ENCODE results near the gene TUBG2. TPM values are rescaled to one million over a fixed set of nuclear protein-coding genes. Genes with fewer than 3 reads are reported as not detected.
A peak's percentile ranks its signal among the peaks of the same experiment; 100 is the strongest.
"Not testable (repeated sequence)": the region's sequence is repeated elsewhere in the genome, so short reads cannot be mapped to it uniquely, and the experiment has no call there.

The TUBG2 gene
- total RNA-seq, 1 donor from 2014 or later: 17.6 TPM

GRCh38 chr17:42653179-42654124 lies 5.6 kb upstream of the TUBG2 start:
- DNase-seq (ENCODE audit: low spot score): no peak

- no peak for DNase-seq (ENCODE audit: low spot score)
Measured at GRCh38 chr17:42655528-42655927, 3.6 kb upstream of the TUBG2 start.

GRCh38 chr17:42657824-42658588 lies 1.1 kb upstream of the TUBG2 start:
- DNase-seq (ENCODE audit: low spot score): no peak

GRCh38 chr17:42659932-42660274 lies 819 bp downstream of the TUBG2 start:
- DNase-seq (ENCODE audit: low spot score): not testable (repeated sequence)

DNA sequence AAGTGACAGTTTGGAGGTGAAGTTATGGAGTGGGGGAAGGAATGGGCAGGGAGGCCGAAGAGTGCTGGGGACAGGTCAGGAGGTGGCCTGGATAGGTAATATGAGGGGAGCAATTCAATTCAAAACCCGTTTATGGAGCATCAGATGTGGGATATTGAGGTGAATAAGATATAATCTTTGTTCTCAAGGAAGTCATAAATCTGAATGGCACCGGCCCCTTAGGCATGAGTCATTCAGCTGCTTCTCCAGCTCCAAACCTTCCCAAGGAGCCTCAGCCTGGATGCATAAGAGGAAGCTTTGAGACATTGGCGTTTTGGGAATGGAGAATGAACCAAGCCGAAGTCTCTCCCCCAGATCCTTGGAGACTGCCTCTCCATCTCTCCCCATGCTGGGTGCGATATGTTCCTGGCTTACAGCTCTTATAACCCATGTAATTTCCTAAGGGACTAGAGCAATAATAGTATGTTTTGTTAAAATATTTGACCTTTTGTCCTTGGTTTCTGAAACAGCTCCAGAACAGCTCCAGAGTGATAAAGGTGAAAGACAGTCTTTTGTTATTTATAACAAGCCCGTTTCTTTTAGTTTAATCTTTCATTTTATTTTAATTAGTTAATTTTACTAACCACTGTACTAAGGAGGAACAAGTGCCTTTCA lies 1.7 kb downstream of the TUBG2 start:
- no peak for DNase-seq (ENCODE audit: low spot score)

DNA sequence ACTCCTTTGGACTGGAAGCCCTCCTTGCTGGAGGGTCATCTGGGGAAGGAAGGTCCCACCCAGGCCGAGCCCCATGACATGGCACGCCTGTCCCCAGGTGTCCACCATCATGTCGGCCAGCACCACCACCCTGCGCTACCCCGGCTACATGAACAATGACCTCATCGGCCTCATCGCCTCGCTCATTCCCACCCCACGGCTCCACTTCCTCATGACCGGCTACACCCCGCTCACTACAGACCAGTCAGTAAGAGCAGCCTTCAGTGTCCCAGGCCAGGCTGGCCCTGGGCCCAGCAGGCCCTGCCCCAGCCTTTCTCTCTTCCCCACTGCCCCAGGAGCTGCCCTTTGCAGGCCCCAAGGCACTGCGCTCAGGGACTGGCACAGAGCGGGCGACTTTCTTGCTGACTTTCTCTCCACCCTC lies 6.5 kb downstream of the TUBG2 start:
- no peak for DNase-seq (ENCODE audit: low spot score)

DNA sequence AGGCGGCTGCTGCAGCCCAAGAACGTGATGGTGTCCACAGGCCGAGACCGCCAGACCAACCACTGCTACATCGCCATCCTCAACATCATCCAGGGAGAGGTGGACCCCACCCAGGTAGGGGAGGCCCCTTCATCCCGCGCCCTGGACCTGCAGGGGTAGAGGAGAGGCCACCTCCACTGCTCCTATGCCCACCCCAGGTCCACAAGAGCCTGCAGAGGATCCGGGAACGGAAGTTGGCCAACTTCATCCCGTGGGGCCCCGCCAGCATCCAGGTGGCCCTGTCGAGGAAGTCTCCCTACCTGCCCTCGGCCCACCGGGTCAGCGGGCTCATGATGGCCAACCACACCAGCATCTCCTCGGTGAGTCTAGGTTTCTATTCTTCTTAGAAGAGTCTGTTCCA lies 7.0 kb downstream of the TUBG2 start:
- DNase-seq (ENCODE audit: low spot score): not testable (repeated sequence)

GRCh38 chr17:42667088-42667951 lies 8.2 kb downstream of the TUBG2 start:
- DNase-seq (ENCODE audit: low spot score): no peak

DNA sequence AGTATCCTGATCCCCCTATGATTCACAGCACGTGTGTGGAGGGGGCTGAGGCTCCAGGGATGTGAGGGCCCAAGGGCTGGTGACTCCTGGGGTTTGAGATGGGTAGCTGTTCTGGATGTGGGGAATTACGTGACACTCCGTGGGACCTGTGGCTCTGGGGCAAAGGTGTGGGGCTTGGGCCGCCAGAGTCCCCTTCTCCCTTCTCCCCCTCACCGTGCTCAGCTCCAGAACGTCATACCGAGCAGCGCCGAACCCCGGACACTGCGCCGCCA lies 10.6 kb downstream of the TUBG2 start:
- DNase-seq (ENCODE audit: low spot score): no peak

DNA sequence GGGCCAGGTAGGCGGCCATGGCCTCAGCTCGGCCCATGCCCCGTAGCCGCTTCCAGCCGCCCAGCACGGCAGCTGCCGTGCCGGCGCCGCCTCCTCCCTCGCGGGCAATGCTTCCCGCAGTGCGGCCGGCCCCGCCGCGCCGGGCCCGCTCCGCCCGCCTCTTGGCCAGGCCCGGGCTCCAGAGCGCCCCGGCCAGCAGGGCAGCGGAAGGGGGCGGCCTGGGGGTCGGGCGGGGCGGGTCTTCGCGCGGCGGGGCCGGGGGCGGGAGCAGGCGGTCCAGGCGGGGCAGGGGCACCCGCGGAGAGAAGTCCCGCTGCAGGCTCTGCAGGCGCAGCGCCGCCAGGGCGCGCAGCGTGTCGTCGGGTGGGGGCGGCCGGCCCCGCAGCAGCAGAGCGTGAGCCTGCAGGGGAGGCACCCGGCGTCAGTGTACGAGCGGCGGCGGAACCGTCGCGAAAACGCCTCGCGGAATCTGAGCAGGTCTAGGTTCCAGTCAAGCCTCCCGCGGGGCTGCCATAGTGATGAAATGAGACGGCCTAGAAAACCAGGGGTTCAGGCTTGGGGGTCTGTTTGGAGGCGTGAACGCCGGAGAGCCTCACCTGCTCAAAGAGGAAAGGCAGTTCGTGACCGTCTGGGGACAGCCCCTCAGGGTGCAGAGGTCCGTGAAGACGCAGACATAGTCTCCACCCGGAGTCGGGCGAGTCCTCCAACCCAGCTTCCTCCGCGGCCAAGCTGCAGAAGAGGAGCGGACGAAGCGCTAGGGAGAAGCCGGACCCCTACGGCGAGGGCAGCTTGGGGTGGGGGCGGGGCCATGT lies 11.1 kb downstream of the TUBG2 start:
- no peak for DNase-seq (ENCODE audit: low spot score)

DNA sequence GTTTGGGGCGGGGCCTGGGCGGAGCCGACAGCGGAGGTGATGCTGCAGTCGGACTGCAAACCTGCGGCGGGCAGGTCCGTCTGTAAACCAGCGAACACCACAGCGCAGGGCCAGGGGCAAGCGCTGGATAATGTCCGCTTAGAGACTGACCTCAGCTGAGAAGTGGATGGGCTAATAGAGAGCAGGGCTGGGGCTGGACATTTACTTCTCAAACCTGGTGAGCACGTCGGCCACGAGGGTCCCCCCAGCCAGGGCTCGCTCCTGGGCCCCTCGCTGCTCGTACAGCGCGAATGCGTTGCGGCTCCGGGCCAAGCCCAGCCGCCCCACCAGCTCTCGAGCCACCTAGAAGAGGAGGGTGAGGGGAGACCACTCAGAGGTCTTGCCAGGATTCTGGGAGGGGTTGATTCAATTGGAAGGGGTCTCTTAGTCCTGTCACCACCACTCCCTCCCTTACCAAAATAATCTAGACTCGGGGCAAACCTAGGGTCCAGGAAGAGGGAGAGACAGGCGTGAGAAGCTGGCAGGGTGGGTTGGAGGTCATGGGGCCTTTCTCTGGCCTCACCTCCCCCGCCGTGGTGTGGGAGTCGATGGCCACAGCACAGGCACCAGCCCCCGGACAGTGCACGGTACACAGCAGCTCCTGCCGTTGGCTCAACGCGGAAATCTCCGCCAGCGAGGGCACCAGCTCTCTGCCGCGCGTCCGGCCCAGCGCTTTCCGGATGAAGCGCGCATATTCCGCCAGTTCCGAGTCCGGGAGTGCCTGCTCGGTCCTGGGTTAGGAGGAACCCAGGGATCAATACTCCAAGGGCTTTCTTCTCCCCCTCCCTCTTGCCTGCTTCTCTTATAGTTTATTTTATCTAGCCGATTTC lies 11.9 kb downstream of the TUBG2 start:
- DNase-seq (ENCODE audit: low spot score): no peak

DNA sequence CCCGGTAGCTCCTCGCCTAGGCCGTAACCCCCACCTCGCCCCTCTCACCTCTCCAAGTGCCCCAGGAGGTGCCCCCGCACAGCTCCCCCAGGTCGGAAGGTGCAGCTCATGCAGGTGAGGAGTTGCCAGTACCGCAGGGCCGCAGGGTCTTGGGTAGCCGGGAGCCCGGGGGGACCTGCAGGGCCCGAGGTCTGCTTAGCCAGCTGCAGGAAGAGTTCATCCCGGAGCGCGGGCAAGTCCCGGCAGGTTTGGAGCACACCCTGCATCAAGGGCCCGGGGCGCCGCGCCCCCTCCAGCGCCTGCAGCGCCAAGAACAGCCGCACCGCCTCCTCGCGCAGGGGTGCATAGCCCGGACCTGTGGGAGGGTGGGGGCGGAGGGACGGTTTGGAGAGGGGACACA lies 13.0 kb downstream of the TUBG2 start:
- no peak for DNase-seq (ENCODE audit: low spot score)

GRCh38 chr17:42673266-42673884 lies 14.3 kb downstream of the TUBG2 start:
- DNase-seq (ENCODE audit: low spot score): no peak

GRCh38 chr17:42673885-42674754 lies 15.0 kb downstream of the TUBG2 start:
- no peak for DNase-seq (ENCODE audit: low spot score)

DNA sequence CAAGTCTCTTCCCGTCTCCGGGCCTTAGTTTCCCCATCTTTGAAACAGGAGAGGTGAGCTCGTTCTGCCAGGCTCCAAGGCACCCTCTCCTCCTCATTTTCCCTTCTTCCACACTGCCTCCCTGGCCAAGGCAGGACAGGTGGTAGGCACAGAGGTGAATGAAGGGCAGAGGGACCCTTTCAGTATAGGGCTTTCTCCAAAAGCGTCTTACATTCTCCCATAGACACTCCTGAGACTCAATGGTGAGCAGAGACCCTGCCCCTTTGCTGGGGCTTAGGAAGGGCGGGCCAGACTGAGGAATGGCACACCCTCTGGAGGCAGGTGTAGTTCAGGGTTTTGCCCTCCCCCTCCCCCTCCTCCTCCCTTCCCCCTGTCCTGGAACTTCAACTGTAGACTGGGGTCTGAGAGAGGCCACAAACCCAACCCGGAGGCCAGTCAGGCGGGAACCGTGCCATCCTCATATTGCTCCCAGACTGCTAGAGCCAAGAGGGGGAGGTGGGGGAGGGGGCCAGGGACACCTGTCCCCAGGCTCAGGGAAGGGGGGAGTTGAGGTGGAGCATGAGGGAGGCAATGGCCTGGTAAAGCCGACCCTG lies 15.8 kb downstream of the TUBG2 start:
- DNase-seq (ENCODE audit: low spot score): no peak

DNA sequence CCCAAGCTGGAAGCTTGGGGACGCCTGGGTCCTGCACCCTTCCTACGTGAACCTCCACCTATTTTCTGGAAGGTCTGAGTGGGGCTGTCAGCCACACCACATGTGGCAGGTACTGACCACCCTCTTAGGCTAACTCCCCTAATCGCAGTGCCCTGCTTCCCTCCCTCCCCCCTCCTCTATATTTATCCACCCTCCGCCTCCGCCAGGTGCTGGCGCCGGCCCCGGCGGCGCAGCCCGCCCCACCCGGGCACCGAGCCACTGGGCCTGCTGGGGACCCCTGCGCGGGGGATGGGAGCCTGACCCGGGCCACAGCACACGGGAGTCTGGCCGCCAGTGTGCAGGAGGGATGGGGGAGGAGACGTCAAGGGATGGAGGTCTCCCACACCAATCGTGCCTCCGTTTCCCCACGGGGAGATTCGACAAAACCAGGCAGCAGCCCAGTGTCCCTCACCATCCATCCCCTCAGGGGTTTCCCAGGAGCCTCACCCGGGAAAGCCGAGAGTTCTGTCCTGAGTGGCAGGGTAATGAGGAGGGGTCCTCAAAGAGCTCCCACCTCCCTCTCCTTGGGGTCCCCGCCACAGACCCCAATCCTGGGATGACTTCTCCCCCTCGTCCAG lies 16.4 kb downstream of the TUBG2 start:
- no peak for DNase-seq (ENCODE audit: low spot score)

DNA sequence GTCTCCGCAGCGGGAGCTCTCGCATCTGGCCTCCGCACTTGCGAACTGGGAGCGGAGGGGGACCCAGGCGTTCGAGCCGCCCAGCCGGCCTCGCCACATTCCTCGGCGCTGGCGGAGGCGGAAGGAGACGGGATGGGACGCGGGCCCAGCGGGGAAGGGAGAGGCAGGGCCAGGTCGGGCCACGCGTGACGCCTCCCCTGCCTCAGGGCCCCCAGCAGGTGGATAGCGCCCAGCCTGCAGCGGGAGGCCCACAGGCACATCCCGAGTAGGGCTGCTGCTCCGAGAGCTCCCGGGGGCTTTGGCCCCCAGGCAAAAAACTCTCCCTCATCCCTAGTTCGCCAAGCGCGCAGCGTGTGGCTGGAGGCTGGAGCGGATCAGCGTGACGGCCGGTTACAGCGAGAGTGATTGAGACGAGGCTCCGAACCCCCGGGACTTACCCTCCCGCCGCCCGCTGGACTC lies 16.9 kb downstream of the TUBG2 start:
- DNase-seq (ENCODE audit: low spot score): peak; percentile 93
